GM12891 (cell line): ENCODE results near the gene AMBP.

Experiments
- PAX5 ChIP-seq: IDR thresholded peaks from 2 replicates; pipeline ENCODE4 v1.6.1; 2011; ENCODE audit warnings: low read length, moderate library complexity, mild to moderate bottlenecking; ENCODE audit not compliant: insufficient read depth, severe bottlenecking
- POLR2A ChIP-seq: IDR thresholded peaks from 2 replicates; pipeline ENCODE4 v1.6.1; 2011; ENCODE audit warnings: low read depth, low read length, control low read depth
- POLR2AphosphoS5 ChIP-seq: IDR thresholded peaks from 2 replicates; pipeline ENCODE4 v1.6.1; 2011; ENCODE audit warnings: low read depth, low read length, control low read depth
- POU2F2 ChIP-seq: IDR thresholded peaks from 2 replicates; pipeline ENCODE4 v1.6.1; 2011; ENCODE audit warnings: low read depth, mild to moderate bottlenecking, control low read depth, low read length, moderate library complexity
- SPI1 ChIP-seq: IDR thresholded peaks from 2 replicates; pipeline ENCODE4 v1.6.1; 2011; ENCODE audit warnings: low read depth, low read length, control low read depth
- TAF1 ChIP-seq: IDR thresholded peaks from 2 replicates; pipeline ENCODE4 v1.6.1; 2011; ENCODE audit warnings: low read depth, low read length, control low read depth

GRCh38 chr9:114121227-114122135, 43.4 kb upstream of the AMBP start:
- no peak for TF ChIP-seq POLR2A
- TF ChIP-seq POLR2AphosphoS5: no peak
- TF ChIP-seq POU2F2: no peak
- TF ChIP-seq TAF1: no peak
- TF ChIP-seq SPI1: no peak
- no peak for TF ChIP-seq PAX5
